GM20000 (cell line): Measurements from ENCODE around the gene TMEM182.

Experiments used
- DNase-seq: peaks from one replicate; pipeline ENCODE4 v3.0.0; 2012; ENCODE audit warnings: low spot score
- CTCF ChIP-seq: IDR thresholded peaks from 2 replicates; pipeline ENCODE4 v1.5.1; 2012; ENCODE audit warnings: mild to moderate bottlenecking, control low read depth; ENCODE audit errors: extremely low read depth, missing control alignments

TMEM182 gene

GRCh38 chr2:102826904-102827303 is 65.1 kb downstream of the TMEM182 start:
- no peak for TF ChIP-seq CTCF
- no peak for DNase-seq

GRCh38 chr2:102832789-102833188 is 71.0 kb downstream of the TMEM182 start:
- no peak for TF ChIP-seq CTCF
- no peak for DNase-seq

- TF ChIP-seq CTCF: no peak
- no peak for DNase-seq
Observed at GRCh38 chr2:102834523-102835273, 72.9 kb downstream of the TMEM182 start.

GRCh38 chr2:102837626-102838198 is 75.9 kb downstream of the TMEM182 start:
- TF ChIP-seq CTCF: no peak
- no peak for DNase-seq

- peak; percentile 33 for DNase-seq
- TF ChIP-seq CTCF: peak; percentile 51
Observed at GRCh38 chr2:102839668-102840388, 78.0 kb downstream of the TMEM182 start.

GRCh38 chr2:102841107-102841840 is 79.4 kb downstream of the TMEM182 start:
- peak; percentile 44 for DNase-seq

More at GRCh38 chr2:102841107-102841840, 79.4 kb downstream of the TMEM182 start:
- TF ChIP-seq CTCF: peak; percentile 15
